ENCODE data around the gene TGM4.
"Not testable (repeated sequence)": the region's sequence is repeated elsewhere in the genome, so short reads cannot be mapped to it uniquely, and the experiment has no call there.

TGM4 gene

GRCh38 chr3:44874308-44874707 is at the start of gene TGM4:
TGM4 (plus strand) TSS chr3:44874608; CDS start chr3:44874679, 71 bp downstream.
- no peak for DNase-seq (ENCODE audit: low read depth in 3 of 3)

DNA sequence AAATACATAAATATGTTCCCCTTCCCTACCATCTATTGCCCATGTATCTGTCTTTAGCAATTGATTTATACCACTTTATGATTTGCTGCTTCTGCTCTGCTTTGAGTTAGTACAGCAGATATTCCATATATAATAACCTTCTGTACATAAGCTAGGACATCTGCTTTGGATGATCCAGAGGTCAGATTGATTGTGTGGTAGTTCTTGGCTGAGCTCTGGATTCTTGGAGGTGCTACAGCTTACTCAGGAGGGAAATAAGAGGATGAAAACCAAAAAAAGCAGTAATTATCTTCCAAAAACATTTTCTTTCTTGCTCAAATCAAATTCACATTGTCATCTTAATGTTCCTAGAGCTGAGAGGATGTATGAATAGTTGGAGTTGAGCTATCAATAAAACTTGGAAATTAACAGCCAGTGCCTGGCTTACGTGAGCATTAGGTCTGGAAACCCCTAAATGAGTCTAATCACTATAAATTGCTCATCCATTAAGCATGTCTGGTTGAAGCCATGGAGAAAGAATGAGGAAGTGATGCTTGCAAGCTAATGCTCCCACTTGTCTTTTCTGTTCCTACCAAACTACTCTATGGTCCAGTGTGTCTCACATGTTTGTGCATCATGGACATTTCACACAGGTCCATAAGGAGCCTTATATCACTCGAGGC is 49.0 kb upstream of the TGM4 start:
- no peak for DNase-seq (ENCODE audit: low read depth in 3 of 3)

GRCh38 chr3:44827196-44827595 is 47.2 kb upstream of the TGM4 start:
- DNase-seq (ENCODE audit: low read depth in 3 of 3) = no peak

DNA sequence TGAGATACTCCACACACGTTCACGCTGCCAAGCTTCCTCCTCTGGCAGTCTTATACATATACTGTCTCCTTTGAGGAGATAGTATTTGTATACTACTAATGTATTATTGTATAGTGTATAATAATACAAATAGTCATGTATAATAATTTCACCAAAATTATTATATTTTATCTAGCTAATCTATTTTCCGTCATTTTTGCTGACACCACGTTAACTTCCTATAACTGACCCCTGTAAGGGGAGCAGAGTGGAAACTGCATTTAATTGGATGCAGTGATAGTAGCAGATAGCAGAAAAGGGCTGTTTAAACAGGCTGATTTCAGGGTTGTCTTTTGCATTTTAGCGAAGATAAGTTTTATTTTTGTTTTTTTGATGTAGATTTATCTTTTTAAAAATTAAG is 43.2 kb upstream of the TGM4 start:
- DNase-seq (ENCODE audit: low read depth in 3 of 3) = no peak

GRCh38 chr3:44832032-44832431 is 42.4 kb upstream of the TGM4 start:
- DNase-seq (ENCODE audit: low read depth in 3 of 3) = no peak

- no peak for DNase-seq (ENCODE audit: low read depth in 3 of 3)
Measured at GRCh38 chr3:44832965-44833364, 41.4 kb upstream of the TGM4 start.

DNA sequence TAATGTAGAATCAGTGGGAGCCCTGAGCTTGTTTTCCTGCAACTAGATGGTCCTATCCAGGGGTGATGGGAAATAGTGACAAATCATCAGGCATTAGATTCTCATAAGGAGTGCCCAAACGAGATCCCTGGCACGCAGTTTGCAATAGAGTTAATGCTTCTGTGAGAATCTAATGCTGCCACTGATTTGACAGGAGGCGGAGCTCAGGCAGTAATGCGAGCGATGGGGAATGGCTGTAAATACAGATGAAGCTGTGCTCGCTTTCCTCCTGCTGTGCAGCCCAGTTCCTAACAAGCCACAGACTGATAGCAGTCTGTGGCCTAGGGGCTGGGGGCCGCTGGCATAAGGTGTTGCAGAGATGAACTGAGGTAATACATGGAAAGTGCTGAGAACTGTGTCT is 41.0 kb upstream of the TGM4 start:
- DNase-seq (ENCODE audit: low read depth in 3 of 3) = no peak

DNA sequence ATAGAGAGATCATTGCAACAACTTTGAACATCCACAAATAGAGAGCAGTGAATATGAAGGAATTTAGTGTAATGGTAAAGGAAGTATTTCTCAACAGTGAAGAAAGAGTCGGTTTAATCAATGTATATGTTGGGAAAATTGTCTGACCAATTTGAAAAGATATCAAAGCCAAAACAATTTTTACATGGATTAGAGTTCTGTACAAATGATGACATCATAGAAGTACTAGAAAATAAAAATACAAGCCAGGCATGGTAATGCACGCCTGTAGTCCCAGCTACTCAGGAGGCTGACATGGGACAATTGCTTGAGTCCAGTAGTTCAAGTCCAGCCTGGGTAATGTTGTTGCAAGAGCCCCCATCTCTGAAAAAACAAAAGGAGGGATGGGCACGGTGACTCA is 38.7 kb upstream of the TGM4 start:
- DNase-seq (ENCODE audit: low read depth in 3 of 3) = no peak

- DNase-seq (ENCODE audit: low read depth in 3 of 3) = no peak
Measured at GRCh38 chr3:44842376-44842775, 32.0 kb upstream of the TGM4 start.

GRCh38 chr3:44845528-44846520 is 28.6 kb upstream of the TGM4 start:
- no peak for DNase-seq (ENCODE audit: low read depth in 3 of 3)

- no peak for DNase-seq (ENCODE audit: low read depth in 3 of 3)
Measured at GRCh38 chr3:44848634-44849033, 25.8 kb upstream of the TGM4 start.

DNA sequence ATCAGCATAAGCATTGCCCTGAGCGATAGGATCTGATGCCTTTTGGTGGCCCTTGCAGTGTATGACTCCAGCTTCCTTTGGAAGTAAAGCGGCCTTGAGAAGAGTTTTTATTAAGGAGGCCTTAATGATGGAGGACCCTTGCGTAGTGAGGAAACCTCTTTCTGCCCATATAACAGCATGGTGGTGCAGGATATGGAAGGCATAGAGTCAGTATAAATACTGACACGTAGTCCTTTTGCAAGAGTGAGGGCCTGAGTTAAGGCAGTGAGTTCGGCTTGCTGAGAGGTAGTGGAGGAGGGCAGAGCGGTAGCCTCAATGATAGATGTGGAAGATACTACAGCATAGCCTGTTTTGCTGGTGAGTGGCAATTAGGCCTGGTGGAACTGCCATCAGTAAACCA is 17.7 kb upstream of the TGM4 start:
- not testable (repeated sequence) for DNase-seq (ENCODE audit: low read depth in 3 of 3)

DNA sequence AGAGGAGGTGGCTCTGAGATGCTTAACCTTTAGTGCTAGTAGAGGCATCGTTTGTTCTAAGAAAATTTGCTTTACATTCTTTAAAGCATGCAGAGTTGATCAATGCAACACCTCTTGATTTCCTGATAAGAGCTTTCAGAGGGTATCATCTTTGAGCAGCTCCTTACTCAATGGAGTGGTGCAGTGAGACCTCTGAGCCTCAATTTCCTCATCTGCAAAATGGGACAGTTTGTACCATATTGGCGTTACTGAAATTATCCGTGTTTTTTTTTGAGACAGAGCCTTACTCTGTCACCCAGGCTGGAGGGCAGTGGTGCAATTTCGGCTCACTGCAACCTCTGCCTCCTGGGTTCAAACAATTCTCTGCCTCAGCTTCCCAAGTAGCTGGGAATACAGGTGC is 14.3 kb upstream of the TGM4 start:
- DNase-seq (ENCODE audit: low read depth in 3 of 3) = no peak

DNA sequence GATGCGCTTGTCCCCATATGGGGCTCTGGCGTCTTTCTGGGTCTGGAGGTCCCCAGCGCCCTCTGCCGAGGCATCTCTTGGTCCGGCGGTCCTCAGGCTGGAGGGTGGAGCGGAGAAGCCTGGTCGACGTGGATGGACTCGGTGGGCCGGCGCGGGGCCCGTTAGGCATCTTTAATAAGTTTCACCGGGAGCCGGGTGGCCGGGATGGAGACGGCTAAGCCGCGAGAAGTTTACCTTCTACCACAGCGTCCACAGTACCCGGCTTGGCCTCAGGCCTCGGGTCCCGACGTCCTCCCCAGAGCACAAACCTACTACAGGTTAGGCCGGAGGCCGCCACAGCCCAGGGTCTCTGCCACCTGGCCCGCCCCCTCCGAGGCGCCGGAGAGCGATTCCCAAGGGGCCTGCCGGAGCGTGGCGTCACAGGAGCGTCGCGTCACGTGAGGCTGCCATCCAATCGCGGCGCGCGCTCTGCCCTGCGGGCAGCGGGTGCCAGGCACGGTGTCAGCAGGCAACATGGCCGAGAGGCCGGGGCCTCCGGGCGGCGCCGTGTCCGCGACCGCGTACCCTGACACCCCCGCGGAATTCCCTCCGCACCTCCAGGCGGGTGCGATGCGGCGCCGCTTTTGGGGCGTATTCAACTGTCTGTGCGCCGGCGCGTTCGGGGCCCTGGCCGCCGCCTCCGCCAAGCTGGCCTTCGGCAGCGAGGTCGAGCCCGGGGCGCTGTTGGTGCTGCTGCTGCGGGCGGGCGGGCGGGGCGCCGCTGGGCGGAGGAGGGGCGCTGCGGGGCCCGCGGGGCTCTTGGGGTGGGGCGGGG is 12.8 kb upstream of the TGM4 start, which contains the start of gene TMEM42:
Gene TMEM42 (plus strand): TSS at position 501 of the 814 bp plus-strand sequence. CDS start 13 bp downstream, at position 514.
- peak; percentile 67 to 80 (median 77) for DNase-seq (ENCODE audit: low read depth in 3 of 3)

- no peak for DNase-seq (ENCODE audit: low read depth in 3 of 3)
Measured at GRCh38 chr3:44862226-44862637, 12.2 kb upstream of the TGM4 start.

- no peak for DNase-seq (ENCODE audit: low read depth in 3 of 3)
Measured at GRCh38 chr3:44865272-44866035, 9.0 kb upstream of the TGM4 start.

DNA sequence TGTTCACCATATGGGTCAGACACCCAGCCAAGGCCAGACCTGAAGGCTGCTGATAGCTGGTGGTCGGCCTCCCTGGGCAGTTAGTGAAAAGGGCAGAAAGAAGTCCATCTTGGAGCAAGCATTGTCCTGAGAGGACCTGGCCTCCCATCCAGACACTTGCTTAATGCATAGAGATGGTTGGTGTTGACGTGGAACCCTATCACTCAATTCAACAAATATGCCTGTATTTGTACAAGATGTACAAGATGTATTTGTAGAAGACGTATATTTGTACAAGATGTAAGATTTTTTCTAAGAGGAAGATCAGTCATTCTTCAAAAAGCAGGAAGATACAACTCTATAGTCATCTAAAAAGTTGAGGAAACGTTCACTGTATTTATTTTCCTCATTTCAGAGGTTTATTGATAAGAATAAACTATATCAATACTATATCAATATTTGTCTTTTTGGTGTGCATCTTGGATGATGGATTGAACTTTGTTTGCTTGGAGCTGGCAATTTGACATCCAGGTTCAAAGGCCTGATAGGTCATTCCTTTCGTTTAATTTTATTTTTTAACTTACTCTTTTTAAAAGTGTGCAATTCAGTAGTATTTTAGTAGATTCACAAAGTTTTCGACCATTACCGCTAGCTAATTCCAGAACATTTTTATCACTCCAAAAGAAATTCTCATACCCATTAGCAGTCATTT is 6.8 kb upstream of the TGM4 start:
- DNase-seq (ENCODE audit: low read depth in 3 of 3) = no peak

GRCh38 chr3:44870375-44871061 is 3.9 kb upstream of the TGM4 start:
- no peak for DNase-seq (ENCODE audit: low read depth in 3 of 3)

DNA sequence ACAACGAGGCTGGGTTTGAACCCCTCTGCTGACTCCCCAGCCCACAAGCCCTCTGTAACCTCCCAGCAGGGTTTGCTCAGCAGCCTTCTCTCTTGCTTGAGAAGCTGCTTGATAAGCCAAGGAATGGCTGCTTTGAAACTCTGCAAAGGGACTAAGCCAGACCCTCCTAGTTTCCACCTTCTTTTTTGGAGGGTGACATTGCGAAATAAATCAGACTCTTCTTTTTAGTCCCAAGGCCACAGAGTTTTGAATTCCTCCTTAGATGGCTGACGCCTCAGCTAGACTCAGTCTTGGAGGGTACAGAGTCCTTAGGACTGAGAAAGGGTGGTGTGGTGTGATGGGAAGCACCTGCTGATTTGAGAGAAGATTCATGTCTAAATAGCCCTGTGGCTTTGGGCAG is 1.2 kb downstream of the TGM4 start:
- DNase-seq (ENCODE audit: low read depth in 3 of 3) = no peak

DNA sequence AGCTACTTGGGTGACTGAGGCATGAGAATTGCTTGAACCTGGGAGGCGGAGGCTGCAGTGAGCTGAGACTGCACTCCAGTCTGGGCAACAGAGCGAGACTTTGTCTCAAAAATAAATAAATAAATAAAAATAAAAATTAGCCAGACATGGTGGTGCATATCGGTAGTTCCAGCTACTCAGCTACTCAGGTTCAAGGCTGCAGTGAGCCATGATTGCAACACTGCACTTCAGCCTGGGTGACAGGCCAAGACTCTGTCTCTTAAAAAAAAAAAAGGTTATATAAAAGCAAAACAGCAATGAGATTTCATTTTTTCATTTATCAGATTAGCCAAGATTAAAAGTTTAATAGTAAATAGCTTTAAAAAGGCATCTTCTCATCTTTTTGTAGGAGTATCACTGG is 2.9 kb downstream of the TGM4 start:
- DNase-seq (ENCODE audit: low read depth in 3 of 3) = no peak

Data from stimulated activated CD4-positive, alpha-beta T cell treated with anti-CD3 and anti-CD28 coated beads, TNF-alpha, amount 100 ng/mL, for 48 hours (primary cell).